ENCODE data around the gene CCDC159.

GRCh38 chr19:11373166-11373884 lies 27.0 kb downstream of the CCDC159 start:
- TF ChIP-seq CTCF (conservative IDR thresholded peaks at IDR 0.05): no peak
- no peak for TF ChIP-seq EZH2 (IDR thresholded peaks at IDR 0.05; ENCODE audit: low read depth)
